SK-N-SH (cell line): ENCODE results near the gene CCDC102B. TPM values are rescaled to one million over a fixed set of nuclear protein-coding genes. Genes with fewer than 3 reads are reported as not detected.

Source experiments
- CTCF ChIA-PET: fragments of 300-600, 350-600 bp; formaldehyde crosslinking; extraction: SDS; loops from one replicate; lab custom pipeline; 2021; lab: Yijun Ruan, JAX
- POLR2A ChIA-PET: fragments of 350-600 bp; sonication (Branson Sonifier 250); formaldehyde crosslinking; extraction: SDS; loops from one replicate; lab custom pipeline; 2020; ENCODE audit warnings: antibody characterized with exemption, inconsistent platforms; lab: Yijun Ruan, JAX
- DNase-seq: peaks from one replicate; pipeline ENCODE4 v3.0.0; 2012
- H2AFZ ChIP-seq: fragments of 200-600 bp; sonication (generic); 2 replicates; pipeline ENCODE4 v1.8.1; 2016; ENCODE audit warnings: antibody characterized with exemption, mild to moderate bottlenecking, low read depth
- H3F3A ChIP-seq: fragments of 200-600 bp; sonication (generic); replicated peaks from 2 replicates; pipeline ENCODE3; 2016; ENCODE audit warnings: antibody characterized with exemption, mild to moderate bottlenecking; ENCODE audit not compliant: insufficient read depth
- H3K27ac ChIP-seq, 2 experiments: fragments of 200-500 bp in 1 of 2; fragments of 200-600 bp in 1 of 2; sonication (Bioruptor generic) in 1 of 2; sonication (generic), shearing (Covaris generic) in 1 of 2; 2 replicates each; pipeline versions ENCODE4 v1.5.1 to v1.6.1; 2014 to 2016; ENCODE audit warnings: low read depth in 2 of 2, inconsistent platforms in 1 of 2, low read length in 1 of 2, mild to moderate bottlenecking in 1 of 2, mixed read lengths in 1 of 2
- H3K27me3 ChIP-seq: fragments of 200-600 bp; sonication (generic), shearing (Covaris generic); 2 replicates; pipeline ENCODE4 v1.6.1; 2016; ENCODE audit warnings: mixed run types; ENCODE audit not compliant: insufficient read depth
- H3K36me3 ChIP-seq, 2 experiments: fragments of 200-500 bp in 1 of 2; fragments of 200-600 bp in 1 of 2; sonication (Bioruptor generic) in 1 of 2; sonication (generic) in 1 of 2; replicated peaks in 1 of 2; 2 replicates each; pipeline versions ENCODE3 to v1.5.1; 2014 to 2016; ENCODE audit warnings: low read length in 1 of 2, mild to moderate bottlenecking in 1 of 2; ENCODE audit not compliant: insufficient read depth in 2 of 2, control insufficient read depth in 1 of 2
- H3K4me1 ChIP-seq, 2 experiments: fragments of 200-500 bp in 1 of 2; fragments of 200-600 bp in 1 of 2; sonication (Bioruptor generic) in 1 of 2; sonication (generic), shearing (Covaris generic) in 1 of 2; 2 replicates each; pipeline versions ENCODE4 v1.5.1 to v1.6.1; 2014 to 2016; ENCODE audit warnings: low read depth in 1 of 2, low read length in 1 of 2, mixed run types in 1 of 2; ENCODE audit not compliant: insufficient read depth in 2 of 2, control insufficient read depth in 1 of 2
- H3K4me2 ChIP-seq: fragments of 200-600 bp; sonication (generic), shearing (Covaris generic); 2 replicates; pipeline ENCODE4 v1.6.1; 2017; ENCODE audit warnings: mixed run types
- H3K4me3 ChIP-seq, 2 experiments: fragments of 200-500 bp in 1 of 2; fragments of 200-600 bp in 1 of 2; sonication (Bioruptor generic) in 1 of 2; sonication (generic), shearing (Covaris generic) in 1 of 2; 2 replicates each; pipeline versions ENCODE4 v1.5.1 to v1.8.1; 2014 to 2016; ENCODE audit warnings: low read depth in 2 of 2, inconsistent platforms in 1 of 2, low read length in 1 of 2, mild to moderate bottlenecking in 1 of 2, mixed read lengths in 1 of 2, moderate library complexity in 1 of 2
- H3K79me2 ChIP-seq: fragments of 200-600 bp; sonication (generic); 2 replicates; pipeline ENCODE4 v1.8.1; 2017; ENCODE audit warnings: mild to moderate bottlenecking; ENCODE audit not compliant: insufficient read depth
- H3K9ac ChIP-seq: fragments of 200-600 bp; sonication (generic); 2 replicates; pipeline ENCODE4 v1.6.1; 2017; ENCODE audit warnings: mixed run types
- H3K9me2 ChIP-seq: fragments of 200-600 bp; sonication (generic); 2 replicates; pipeline ENCODE4 v1.6.1; 2017; ENCODE audit warnings: mixed run types
- H3K9me3 ChIP-seq: fragments of 200-600 bp; sonication (generic); 2 replicates; pipeline ENCODE4 v1.6.1; 2017; ENCODE audit warnings: mixed run types, mild to moderate bottlenecking, moderate library complexity
- H4K20me1 ChIP-seq: fragments of 200-600 bp; sonication (generic); 2 replicates; pipeline ENCODE4 v1.6.1; 2017; ENCODE audit warnings: mild to moderate bottlenecking, mixed run types; ENCODE audit not compliant: insufficient read depth
- ELF1 ChIP-seq: IDR thresholded peaks from 2 replicates; pipeline ENCODE4 v1.4.0; 2012
- FOSL2 ChIP-seq: IDR thresholded peaks from 2 replicates; pipeline ENCODE4 v1.4.0; 2012; ENCODE audit warnings: low read depth, mild to moderate bottlenecking, moderate library complexity, borderline replicate concordance
- FOXJ3 ChIP-seq: sonication (generic); formaldehyde crosslinking; IDR thresholded peaks from 2 replicates; pipeline ENCODE4 v1.5.1; 2020; ENCODE audit warnings: mild to moderate bottlenecking, missing genetic modification reagents
- FOXM1 ChIP-seq: IDR thresholded peaks from 2 replicates; pipeline ENCODE4 v1.4.0; 2012; ENCODE audit warnings: low read depth, mild to moderate bottlenecking
- GABPA ChIP-seq: IDR thresholded peaks from 2 replicates; pipeline ENCODE4 v1.4.0; 2012; ENCODE audit warnings: low read depth, mild to moderate bottlenecking
- GATA2 ChIP-seq: sonication (generic); formaldehyde crosslinking; IDR thresholded peaks from 2 replicates; pipeline ENCODE4 v1.5.0; 2020; ENCODE audit warnings: mild to moderate bottlenecking, missing genetic modification reagents
- JUND ChIP-seq: IDR thresholded peaks from 2 replicates; pipeline ENCODE4 v1.4.0; 2012
- MEF2A ChIP-seq: IDR thresholded peaks from 2 replicates; pipeline ENCODE4 v1.4.0; 2012; ENCODE audit warnings: low read depth, borderline replicate concordance
- PBX3 ChIP-seq: IDR thresholded peaks from 2 replicates; pipeline ENCODE4; 2012
- RAD21 ChIP-seq: IDR thresholded peaks from 2 replicates; pipeline ENCODE4 v1.6.1; 2012; ENCODE audit warnings: mild to moderate bottlenecking, low read length
- TAF1 ChIP-seq: IDR thresholded peaks from 2 replicates; pipeline ENCODE4 v1.6.1; 2012; ENCODE audit warnings: low read depth, mild to moderate bottlenecking, low read length, moderate library complexity, borderline replicate concordance
- TCF12 ChIP-seq: IDR thresholded peaks from 2 replicates; pipeline ENCODE4 v1.4.0; 2012
- USF1 ChIP-seq: IDR thresholded peaks from 2 replicates; pipeline ENCODE4 v1.4.0; 2012; ENCODE audit warnings: low read depth, borderline replicate concordance
- YY1 ChIP-seq: IDR thresholded peaks from 2 replicates; pipeline ENCODE4 v1.4.0; 2012; ENCODE audit warnings: low read depth, mild to moderate bottlenecking
- WGBS: methylation state at CpG from one replicate; pipeline ENCODE4 v1.1.6; 2017; ENCODE audit warnings: low lambda C conversion rate; 5-methylcytosine and 5-hydroxymethylcytosine counted together
- polyA plus RNA-seq, 3 experiments: library from polyadenylated mRNA; depleted of rRNA; stranded (reverse); fragments of >200 nt; gene quantifications; 2 replicates each; pipeline ENCODE4 v1.2.3, GENCODE V29; 2012
- TF ChIP-seq, protein P1 (sequence below): fragments of 150-350 bp; IDR thresholded peaks from 2 replicates; pipeline ENCODE4 v1.6.1; 2017; ENCODE audit warnings: antibody characterized with exemption, low read length, low read depth, borderline replicate concordance

Gene CCDC102B
- polyA plus RNA-seq, 1 of the 3 experiments (the other 2 are of a cell fraction), result 2.0 TPM

DNA sequence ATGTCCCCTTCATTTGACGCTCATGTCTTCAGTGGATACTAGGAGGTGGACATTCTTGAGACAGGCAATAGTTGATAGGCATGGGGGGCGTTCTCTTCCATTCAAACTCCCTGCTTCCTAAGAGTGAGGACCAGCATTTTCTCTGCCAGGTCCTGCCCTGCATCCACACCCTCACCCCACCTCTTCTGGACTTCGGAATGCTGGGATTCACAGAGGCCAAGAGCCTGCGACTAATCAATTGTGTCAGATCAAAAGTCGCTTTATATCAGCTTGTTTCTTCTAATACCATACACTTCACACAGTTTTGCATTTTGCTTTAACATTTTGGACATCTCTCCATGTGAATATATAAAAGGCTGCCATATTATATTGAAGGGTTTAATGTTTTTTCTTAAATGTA is 210.7 kb downstream of the CCDC102B start:
- H3K9me2 ChIP-seq, result no peaks in the 10 kb centered on the region
- H3K4me1 ChIP-seq, result no peaks in the 10 kb centered on the region; a peak in 1 of 4 replicates
- DNase-seq, result no peak
- no peaks in the 10 kb centered on the region for H3K27me3 ChIP-seq
- H3K4me2 ChIP-seq, result no peak overlapping the region
- H3K9ac ChIP-seq, result no peak overlapping the region
- no peak overlapping the region for H3K4me3 ChIP-seq
- POLR2A ChIA-PET, result no interaction called here
- H3K9me3 ChIP-seq, result no peaks in the 10 kb centered on the region
- H3K79me2 ChIP-seq, result no peaks in the 10 kb centered on the region
- no peak overlapping the region for H2AFZ ChIP-seq
- 78% methylated on average over 5 of the region's 5 CpGs for WGBS
- H3K36me3 ChIP-seq, result no peaks in the 10 kb centered on the region
- H4K20me1 ChIP-seq, result no peaks in the 10 kb centered on the region
- CTCF ChIA-PET, result no interaction called here
- no peaks in the 10 kb centered on the region for H3F3A ChIP-seq
- TF ChIP-seq GATA2, result no peak
- no peak for TF ChIP-seq JUND
- no peak for TF ChIP-seq MEF2A
- H3K27ac ChIP-seq, result no peak overlapping the region

DNA sequence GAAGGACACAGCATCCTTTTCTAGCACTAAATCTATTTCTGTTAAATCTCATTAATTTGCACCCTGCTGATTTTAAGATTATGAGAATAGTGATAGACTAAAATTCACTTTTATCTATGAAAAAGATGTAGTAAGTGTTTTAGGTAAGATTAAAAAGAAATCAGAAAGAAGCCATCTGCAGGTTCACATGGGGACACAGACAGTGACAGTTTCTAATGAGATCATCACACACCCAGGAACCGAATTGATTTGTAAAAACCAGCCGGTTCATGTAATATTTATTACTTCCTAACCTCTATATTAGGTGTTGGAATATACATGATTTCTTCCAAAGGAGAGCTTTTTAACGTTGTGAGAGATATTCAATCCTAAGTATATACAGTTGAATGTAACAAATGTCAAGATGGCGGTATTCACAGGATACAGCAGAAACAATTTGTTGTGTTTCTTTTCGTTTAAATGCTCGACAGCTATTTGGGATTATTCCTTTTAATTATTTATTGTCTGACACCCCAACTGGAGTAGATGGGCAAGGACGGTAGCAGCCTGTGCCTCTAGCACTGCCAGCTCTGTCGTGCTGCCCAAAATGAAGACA is 223.4 kb downstream of the CCDC102B start:
- H4K20me1 ChIP-seq, result no peaks in the 10 kb centered on the region
- no peak for TF ChIP-seq PBX3
- TF ChIP-seq, protein P1, sequence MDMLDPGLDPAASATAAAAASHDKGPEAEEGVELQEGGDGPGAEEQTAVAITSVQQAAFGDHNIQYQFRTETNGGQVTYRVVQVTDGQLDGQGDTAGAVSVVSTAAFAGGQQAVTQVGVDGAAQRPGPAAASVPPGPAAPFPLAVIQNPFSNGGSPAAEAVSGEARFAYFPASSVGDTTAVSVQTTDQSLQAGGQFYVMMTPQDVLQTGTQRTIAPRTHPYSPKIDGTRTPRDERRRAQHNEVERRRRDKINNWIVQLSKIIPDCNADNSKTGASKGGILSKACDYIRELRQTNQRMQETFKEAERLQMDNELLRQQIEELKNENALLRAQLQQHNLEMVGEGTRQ, result no peak
- no peak for TF ChIP-seq FOXM1
- TF ChIP-seq FOXJ3 (CRISPR knock-in tag), result no peak
- H3K4me1 ChIP-seq, result no peaks in the 10 kb centered on the region; a peak in 1 of 4 replicates
- no peaks in the 10 kb centered on the region for H3K79me2 ChIP-seq
- H3K27me3 ChIP-seq, result no peaks in the 10 kb centered on the region
- CTCF ChIA-PET, result no interaction called here
- H3F3A ChIP-seq, result no peaks in the 10 kb centered on the region
- H2AFZ ChIP-seq, result no peak overlapping the region
- H3K9me3 ChIP-seq, result no peaks in the 10 kb centered on the region
- no peak overlapping the region for H3K27ac ChIP-seq
- no peaks in the 10 kb centered on the region for H3K36me3 ChIP-seq
- H3K9ac ChIP-seq, result no peak overlapping the region
- WGBS, result 79% methylated on average over 8 of the region's 8 CpGs
- H3K9me2 ChIP-seq, result no peaks in the 10 kb centered on the region
- no peak overlapping the region for H3K4me3 ChIP-seq
- POLR2A ChIA-PET, result no interaction called here
- no peak overlapping the region for H3K4me2 ChIP-seq
- no peak for DNase-seq

DNA sequence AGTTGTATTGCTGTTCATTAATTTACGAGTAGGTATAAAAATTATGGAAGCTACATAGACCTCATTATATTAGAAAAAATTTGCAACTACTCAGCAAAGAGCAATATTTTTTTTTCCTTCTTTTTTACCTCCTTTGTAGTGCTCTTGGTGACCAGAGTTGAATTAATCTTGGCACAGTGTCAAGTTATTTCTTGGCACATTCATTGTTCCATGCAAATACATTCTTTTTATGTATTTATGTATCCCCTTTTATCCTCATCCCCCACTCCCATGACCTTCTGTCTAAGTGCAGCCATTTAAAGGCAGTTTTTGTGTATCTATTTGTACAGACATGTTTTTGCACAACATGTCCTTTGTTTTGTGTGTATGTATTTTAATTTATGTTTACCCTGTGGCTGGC is 224.5 kb downstream of the CCDC102B start:
- CTCF ChIA-PET, result no interaction called here
- DNase-seq, result no peak

More for the DNA sequence above, 224.5 kb downstream of the CCDC102B start:
- H3K9ac ChIP-seq, result no peak overlapping the region
- H3K27ac ChIP-seq, result no peak overlapping the region
- no peaks in the 10 kb centered on the region for H3F3A ChIP-seq
- 78% methylated on average over 1 of the region's 1 CpG for WGBS
- H3K9me2 ChIP-seq, result no peaks in the 10 kb centered on the region
- H3K4me3 ChIP-seq, result no peak overlapping the region
- H3K4me1 ChIP-seq, result no peaks in the 10 kb centered on the region; a peak in 1 of 4 replicates
- no peaks in the 10 kb centered on the region for H3K36me3 ChIP-seq
- no peak overlapping the region for H2AFZ ChIP-seq
- H3K4me2 ChIP-seq, result no peak overlapping the region
- H3K9me3 ChIP-seq, result no peaks in the 10 kb centered on the region
- H3K79me2 ChIP-seq, result no peaks in the 10 kb centered on the region
- H4K20me1 ChIP-seq, result no peaks in the 10 kb centered on the region
- no peaks in the 10 kb centered on the region for H3K27me3 ChIP-seq
- no peak for TF ChIP-seq FOXJ3 (CRISPR knock-in tag)
- no peak for TF ChIP-seq ELF1
- no peak for TF ChIP-seq TAF1
- TF ChIP-seq RAD21, result no peak
- no peak for TF ChIP-seq TCF12
- TF ChIP-seq GABPA, result no peak
- TF ChIP-seq JUND, result no peak
- TF ChIP-seq, protein P1, result no peak
- TF ChIP-seq YY1, result no peak
- TF ChIP-seq FOSL2, result no peak
- TF ChIP-seq USF1, result no peak
- POLR2A ChIA-PET, result no interaction called here
